ENCODE measurements around the gene ANKRD66. TPM values are rescaled to one million over a fixed set of nuclear protein-coding genes. Genes with fewer than 3 reads are reported as not detected.

Gene ANKRD66
- not detected in 3 replicates for total RNA-seq
- long read RNA-seq = 0 reads

- H3K4me1 Mint-ChIP-seq (ENCODE audit: low read depth) = no peaks in the 10 kb centered on the region
- H3K36me3 Mint-ChIP-seq (ENCODE audit: low read depth) = no peaks in the 10 kb centered on the region
- no peak within 1 kb of the TSS for H3K4me3 Mint-ChIP-seq (ENCODE audit: unreplicated experiment)
- H3K9me3 Mint-ChIP-seq (ENCODE audit: low read depth) = no peaks in the 10 kb centered on the region
- DNase-seq (ENCODE audit: low spot score) = no peak
- peaks cover 16% of the 10 kb centered on the region for H3K27me3 Mint-ChIP-seq (ENCODE audit: low read depth)
- TF ChIP-seq CTCF (IDR thresholded peaks at IDR 0.05) = no peak
- H3K27ac Mint-ChIP-seq (ENCODE audit: unreplicated experiment) = no peak within 1 kb of the TSS
Observed at GRCh38 chr6:46746696-46747095, at the start of gene ANKRD66. ANKRD66 (plus strand) TSS chr6:46746933; CDS start chr6:46751949, 5,016 bp downstream.

- TF ChIP-seq CTCF (IDR thresholded peaks at IDR 0.05) = no peak
- H3K9me3 Mint-ChIP-seq (ENCODE audit: low read depth) = no peaks in the 10 kb centered on the region
- no peak for DNase-seq (ENCODE audit: low spot score)
- H3K27ac Mint-ChIP-seq (ENCODE audit: unreplicated experiment) = no peak overlapping the region
- no peaks in the 10 kb centered on the region for H3K36me3 Mint-ChIP-seq (ENCODE audit: low read depth)
- no peaks in the 10 kb centered on the region for H3K4me1 Mint-ChIP-seq (ENCODE audit: low read depth)
- no peak overlapping the region for H3K4me3 Mint-ChIP-seq (ENCODE audit: unreplicated experiment)
- peaks cover 26% of the 10 kb centered on the region for H3K27me3 Mint-ChIP-seq (ENCODE audit: low read depth)
Observed at GRCh38 chr6:46699970-46700369, 46.8 kb upstream of the ANKRD66 start.

- Mint-ChIP-seq H3K4me1 (ENCODE audit: low read depth) (no peaks in the 10 kb centered on the region), H3K27me3 (ENCODE audit: low read depth) (peaks cover 31% of the 10 kb centered on the region), H3K4me3 (ENCODE audit: unreplicated experiment) (no peak overlapping the region), H3K36me3 (ENCODE audit: low read depth) (no peaks in the 10 kb centered on the region), H3K27ac (ENCODE audit: unreplicated experiment) (no peak overlapping the region), H3K9me3 (ENCODE audit: low read depth) (no peaks in the 10 kb centered on the region)
- no peak for DNase-seq (ENCODE audit: low spot score)
- TF ChIP-seq CTCF (IDR thresholded peaks at IDR 0.05) = peak; percentile 76
Observed at GRCh38 chr6:46704562-46704961, 42.2 kb upstream of the ANKRD66 start.

GRCh38 chr6:46706464-46706863, 40.3 kb upstream of the ANKRD66 start:
- Mint-ChIP-seq H3K27me3 (ENCODE audit: low read depth) (peaks cover 27% of the 10 kb centered on the region), H3K4me3 (ENCODE audit: unreplicated experiment) (no peak overlapping the region), H3K27ac (ENCODE audit: unreplicated experiment) (no peak overlapping the region), H3K9me3 (ENCODE audit: low read depth) (no peaks in the 10 kb centered on the region), H3K36me3 (ENCODE audit: low read depth) (no peaks in the 10 kb centered on the region), H3K4me1 (ENCODE audit: low read depth) (no peaks in the 10 kb centered on the region)
- DNase-seq (ENCODE audit: low spot score) = no peak
- TF ChIP-seq CTCF (IDR thresholded peaks at IDR 0.05) = no peak

GRCh38 chr6:46711491-46711890, 35.2 kb upstream of the ANKRD66 start:
- no peak for TF ChIP-seq CTCF (IDR thresholded peaks at IDR 0.05)
- no peak for DNase-seq (ENCODE audit: low spot score)
- Mint-ChIP-seq H3K4me1 (ENCODE audit: low read depth) (no peaks in the 10 kb centered on the region), H3K27me3 (ENCODE audit: low read depth) (peaks cover 5% of the 10 kb centered on the region), H3K4me3 (ENCODE audit: unreplicated experiment) (no peak overlapping the region), H3K9me3 (ENCODE audit: low read depth) (no peaks in the 10 kb centered on the region), H3K27ac (ENCODE audit: unreplicated experiment) (no peak overlapping the region), H3K36me3 (ENCODE audit: low read depth) (no peaks in the 10 kb centered on the region)
